Cortex of kidney (tissue), 1 donor: Measurements from ENCODE around the gene SERPING1.

ENCODE experiments used
- DNase-seq: peaks from one replicate; lab custom pipeline; 2025; lab: John Stamatoyannopoulos, UW

SERPING1 gene

GRCh38 chr11:57597916-57598830, 688 bp downstream of the SERPING1 start:
- no peak for DNase-seq

- DNase-seq, result no peak
Observed at GRCh38 chr11:57598831-57599155, 1.3 kb downstream of the SERPING1 start.

- DNase-seq, result no peak
Observed at GRCh38 chr11:57599381-57599780, 1.9 kb downstream of the SERPING1 start.

- no peak for DNase-seq
Observed at GRCh38 chr11:57601297-57601696, 3.8 kb downstream of the SERPING1 start.

GRCh38 chr11:57604296-57605027, 7.0 kb downstream of the SERPING1 start:
- no peak for DNase-seq

GRCh38 chr11:57605028-57605420, 7.5 kb downstream of the SERPING1 start:
- no peak for DNase-seq

GRCh38 chr11:57610170-57610569, 12.7 kb downstream of the SERPING1 start:
- no peak for DNase-seq

GRCh38 chr11:57614234-57614772, 16.8 kb downstream of the SERPING1 start:
- DNase-seq, result no peak

GRCh38 chr11:57615308-57615707, 17.8 kb downstream of the SERPING1 start:
- DNase-seq, result no peak

GRCh38 chr11:57616595-57616994, 19.1 kb downstream of the SERPING1 start:
- DNase-seq, result no peak

GRCh38 chr11:57618438-57618837, 21.0 kb downstream of the SERPING1 start:
- DNase-seq, result no peak

GRCh38 chr11:57619331-57619730, 21.8 kb downstream of the SERPING1 start:
- DNase-seq, result no peak

GRCh38 chr11:57620467-57620866, 23.0 kb downstream of the SERPING1 start:
- DNase-seq, result no peak

- DNase-seq, result no peak
Observed at GRCh38 chr11:57622263-57622662, 24.8 kb downstream of the SERPING1 start.

- no peak for DNase-seq
Observed at GRCh38 chr11:57624864-57625263, 27.4 kb downstream of the SERPING1 start.

GRCh38 chr11:57626895-57627294, 29.4 kb downstream of the SERPING1 start:
- no peak for DNase-seq

- no peak for DNase-seq
Observed at GRCh38 chr11:57630171-57630570, 32.7 kb downstream of the SERPING1 start.

- DNase-seq, result no peak
Observed at GRCh38 chr11:57632116-57632515, 34.6 kb downstream of the SERPING1 start.

- no peak for DNase-seq
Observed at GRCh38 chr11:57633394-57634070, 36.0 kb downstream of the SERPING1 start.

- no peak for DNase-seq
Observed at GRCh38 chr11:57634311-57634710, 36.8 kb downstream of the SERPING1 start.

- no peak for DNase-seq
Observed at GRCh38 chr11:57635246-57635645, 37.8 kb downstream of the SERPING1 start.

GRCh38 chr11:57637626-57638004, 40.1 kb downstream of the SERPING1 start:
- no peak for DNase-seq
